ENCODE results near the gene DPP6.
"Not testable (repeated sequence)": the region's sequence is repeated elsewhere in the genome, so short reads cannot be mapped to it uniquely, and the experiment has no call there.

DNA sequence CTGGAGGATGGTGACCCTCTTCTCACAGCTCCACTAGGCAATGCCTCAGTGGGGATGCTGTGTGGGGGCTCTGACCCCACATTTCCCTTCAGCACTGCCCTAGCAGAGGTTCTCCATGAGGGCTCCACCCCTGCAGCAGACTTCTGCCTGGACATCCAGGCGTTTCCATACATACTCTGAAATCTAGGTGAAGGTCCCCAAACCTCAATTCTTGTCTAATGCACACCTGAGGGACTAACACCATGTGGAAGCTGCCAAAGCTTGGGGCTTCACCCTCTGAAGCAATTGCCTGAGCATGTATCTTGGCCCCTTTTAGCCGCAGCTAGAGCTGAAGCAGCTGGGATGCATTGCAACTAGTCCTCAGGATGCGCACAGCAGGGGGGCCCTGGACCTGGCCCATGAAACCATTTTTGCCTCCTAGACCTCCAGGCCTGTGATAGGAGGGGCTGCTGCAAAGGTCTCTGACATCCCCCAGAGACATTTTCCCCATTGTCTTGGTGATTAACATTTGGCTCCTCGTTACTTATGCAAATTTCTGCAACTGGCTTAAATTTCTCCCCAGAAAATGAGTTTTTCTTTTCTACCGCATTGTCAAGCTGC lies 882.3 kb downstream of the DPP6 start:
- TF ChIP-seq NFRKB (IDR thresholded peaks at IDR 0.05); HDGF (IDR thresholded peaks at IDR 0.05; ENCODE audit: borderline replicate concordance); ELF4 (IDR thresholded peaks at IDR 0.05); FOXA1 (IDR thresholded peaks at IDR 0.05): not testable (repeated sequence)

All from HEK293T (cell line).